ENCODE data around the gene PHEX.

The PHEX gene

GRCh38 chrX:22032084-22032483 is at the start of gene PHEX:
PHEX (plus strand) TSS chrX:22032325; CDS start chrX:22033006, 681 bp downstream.
- Histone ChIP-seq H3K9me3 (ENCODE audit: control insufficient read depth, insufficient read depth, low read depth, low read length) (no peaks in the 10 kb centered on the region; the same call in 1 of the 2 replicates), H3K9ac (ENCODE audit: low read length) (no peak within 1 kb of the TSS), H3K4me1 (ENCODE audit: control insufficient read depth, insufficient read depth, low read length) (peaks cover 14% of the 10 kb centered on the region), H3K27me3 (ENCODE audit: control insufficient read depth, insufficient read depth, low read length) (no peaks in the 10 kb centered on the region; the same call in 1 of the 2 replicates), H3K27ac (ENCODE audit: low read depth, low read length) (no peak within 1 kb of the TSS), H3K4me3 (ENCODE audit: low read depth, low read length) (no peak within 1 kb of the TSS), H3K36me3 (ENCODE audit: control insufficient read depth, insufficient read depth, low read length) (no peaks in the 10 kb centered on the region)

GRCh38 chrX:21985332-21985777 is 46.8 kb upstream of the PHEX start:
- H3K27me3 ChIP-seq (ENCODE audit: control insufficient read depth, insufficient read depth, low read length), result no peaks in the 10 kb centered on the region
- peaks cover 79% of the 10 kb centered on the region for H3K36me3 ChIP-seq (ENCODE audit: control insufficient read depth, insufficient read depth, low read length)

DNA sequence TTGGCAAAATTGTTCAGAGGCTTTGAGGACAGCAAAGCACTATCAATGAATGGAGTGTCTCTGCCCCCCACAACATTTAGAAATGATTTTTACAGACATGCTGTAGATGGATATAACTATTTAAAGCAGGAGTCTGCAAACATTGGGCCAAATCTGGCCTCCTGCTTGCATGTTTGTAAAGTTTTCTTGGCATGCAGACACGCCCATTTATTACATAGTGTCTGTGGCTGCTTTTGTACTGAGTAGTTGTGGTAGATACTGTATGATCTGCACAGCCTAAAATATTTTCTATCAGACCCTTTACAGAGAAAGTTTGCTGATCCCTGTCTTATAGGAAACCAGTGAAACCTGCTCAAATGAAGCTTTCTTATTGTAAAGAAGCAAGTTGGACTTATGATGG is 45.5 kb upstream of the PHEX start:
- Histone ChIP-seq H3K36me3 (ENCODE audit: control insufficient read depth, insufficient read depth, low read length) (peaks cover 81% of the 10 kb centered on the region), H3K9ac (ENCODE audit: low read length) (no peak overlapping the region), H3K4me1 (ENCODE audit: control insufficient read depth, insufficient read depth, low read length) (no peaks in the 10 kb centered on the region), H3K4me3 (ENCODE audit: low read depth, low read length) (no peak overlapping the region), H3K27me3 (ENCODE audit: control insufficient read depth, insufficient read depth, low read length) (no peaks in the 10 kb centered on the region), H3K27ac (ENCODE audit: low read depth, low read length) (no peak overlapping the region), H3K9me3 (ENCODE audit: control insufficient read depth, insufficient read depth, low read depth, low read length) (no peaks in the 10 kb centered on the region)

More at GRCh38 chrX:21985332-21985777, 46.8 kb upstream of the PHEX start:
- Histone ChIP-seq H3K4me3 (ENCODE audit: low read depth, low read length) (no peak overlapping the region), H3K27ac (ENCODE audit: low read depth, low read length) (no peak overlapping the region), H3K4me1 (ENCODE audit: control insufficient read depth, insufficient read depth, low read length) (no peaks in the 10 kb centered on the region), H3K9me3 (ENCODE audit: control insufficient read depth, insufficient read depth, low read depth, low read length) (no peaks in the 10 kb centered on the region), H3K9ac (ENCODE audit: low read length) (no peak overlapping the region)

DNA sequence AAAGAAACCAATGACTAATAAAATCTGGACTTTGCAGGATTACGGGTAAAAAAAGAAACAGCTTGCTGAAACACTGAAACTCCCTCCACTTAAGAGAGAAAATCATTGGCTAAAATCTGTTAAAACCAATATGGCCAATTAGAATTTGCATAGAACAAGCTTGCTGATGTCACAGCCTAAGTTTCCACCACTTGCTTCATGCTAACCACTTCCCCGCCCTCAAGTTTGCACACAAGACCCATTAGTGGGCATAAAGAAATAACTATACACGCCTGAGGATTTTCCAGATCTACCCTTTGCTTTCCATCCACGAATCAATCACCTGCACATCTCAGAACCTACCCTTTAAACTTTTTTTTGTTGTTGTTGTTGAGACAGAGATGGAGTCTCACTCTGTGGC is 42.7 kb upstream of the PHEX start:
- no peak overlapping the region for H3K27ac ChIP-seq (ENCODE audit: low read depth, low read length)
- peaks cover 9% of the 10 kb centered on the region; the same call in 1 of the 2 replicates for H3K4me1 ChIP-seq (ENCODE audit: control insufficient read depth, insufficient read depth, low read length)
- no peak overlapping the region for H3K4me3 ChIP-seq (ENCODE audit: low read depth, low read length)
- H3K27me3 ChIP-seq (ENCODE audit: control insufficient read depth, insufficient read depth, low read length), result no peaks in the 10 kb centered on the region; the same call in 1 of the 2 replicates
- no peak overlapping the region for H3K9ac ChIP-seq (ENCODE audit: low read length)
- no peaks in the 10 kb centered on the region for H3K9me3 ChIP-seq (ENCODE audit: control insufficient read depth, insufficient read depth, low read depth, low read length)
- peaks cover 93% of the 10 kb centered on the region for H3K36me3 ChIP-seq (ENCODE audit: control insufficient read depth, insufficient read depth, low read length)

- Histone ChIP-seq H3K9ac (ENCODE audit: low read length) (no peak overlapping the region), H3K4me3 (ENCODE audit: low read depth, low read length) (no peak overlapping the region), H3K36me3 (ENCODE audit: control insufficient read depth, insufficient read depth, low read length) (peaks cover 88% of the 10 kb centered on the region), H3K9me3 (ENCODE audit: control insufficient read depth, insufficient read depth, low read depth, low read length) (no peaks in the 10 kb centered on the region), H3K27ac (ENCODE audit: low read depth, low read length) (no peak overlapping the region), H3K4me1 (ENCODE audit: control insufficient read depth, insufficient read depth, low read length) (peaks cover 9% of the 10 kb centered on the region; the same call in 1 of the 2 replicates), H3K27me3 (ENCODE audit: control insufficient read depth, insufficient read depth, low read length) (no peaks in the 10 kb centered on the region; the same call in 1 of the 2 replicates)
Observed at GRCh38 chrX:21990832-21991231, 41.3 kb upstream of the PHEX start.

DNA sequence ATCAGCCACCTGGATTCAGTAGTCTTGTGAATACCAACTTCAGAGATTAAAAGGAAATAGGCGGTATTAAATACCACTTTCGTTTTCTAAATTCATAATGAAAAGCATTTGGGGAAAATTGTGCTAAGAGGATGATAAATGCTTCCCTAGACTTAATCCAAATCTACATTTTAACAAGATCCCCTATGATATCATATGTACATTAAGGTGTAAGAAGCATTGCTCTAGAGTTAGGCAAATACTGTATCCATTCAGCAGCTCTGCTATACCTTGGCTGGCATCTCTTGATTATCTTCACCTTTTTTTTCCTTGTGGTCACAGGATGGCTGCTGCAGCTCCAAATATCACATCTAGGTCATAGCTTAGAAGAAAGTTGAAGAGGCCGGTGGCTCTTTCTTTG is 40.6 kb upstream of the PHEX start:
- Histone ChIP-seq H3K4me1 (ENCODE audit: control insufficient read depth, insufficient read depth, low read length) (peaks cover 9% of the 10 kb centered on the region; the same call in 1 of the 2 replicates), H3K4me3 (ENCODE audit: low read depth, low read length) (no peak overlapping the region), H3K27ac (ENCODE audit: low read depth, low read length) (no peak overlapping the region), H3K27me3 (ENCODE audit: control insufficient read depth, insufficient read depth, low read length) (no peaks in the 10 kb centered on the region; the same call in 1 of the 2 replicates), H3K9me3 (ENCODE audit: control insufficient read depth, insufficient read depth, low read depth, low read length) (no peaks in the 10 kb centered on the region), H3K9ac (ENCODE audit: low read length) (no peak overlapping the region), H3K36me3 (ENCODE audit: control insufficient read depth, insufficient read depth, low read length) (peaks cover 85% of the 10 kb centered on the region)

DNA sequence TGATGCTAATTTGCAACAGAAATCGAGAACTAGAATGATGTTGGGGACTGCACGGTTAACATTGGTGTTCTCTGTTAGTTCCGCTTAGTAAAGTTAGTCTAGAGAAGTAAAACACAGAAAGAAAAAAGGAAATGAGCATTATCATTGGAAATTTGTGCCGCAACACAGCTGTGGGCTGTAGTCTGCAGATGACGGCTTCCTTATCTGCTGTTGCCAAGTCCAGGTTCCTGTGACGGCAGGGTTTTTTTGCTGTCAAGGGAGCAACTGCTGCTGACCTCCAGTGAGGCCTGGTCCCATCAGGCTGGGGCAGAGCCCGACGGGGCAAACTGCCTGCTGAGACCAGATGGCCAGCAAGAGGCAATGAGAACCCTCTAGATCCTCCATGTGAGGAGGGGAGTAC is 38.9 kb upstream of the PHEX start:
- Histone ChIP-seq H3K27ac (ENCODE audit: low read depth, low read length) (no peak overlapping the region), H3K4me3 (ENCODE audit: low read depth, low read length) (no peak overlapping the region), H3K36me3 (ENCODE audit: control insufficient read depth, insufficient read depth, low read length) (peaks cover 80% of the 10 kb centered on the region), H3K9ac (ENCODE audit: low read length) (no peak overlapping the region), H3K27me3 (ENCODE audit: control insufficient read depth, insufficient read depth, low read length) (no peaks in the 10 kb centered on the region; the same call in 1 of the 2 replicates), H3K4me1 (ENCODE audit: control insufficient read depth, insufficient read depth, low read length) (peaks cover 9% of the 10 kb centered on the region; the same call in 1 of the 2 replicates), H3K9me3 (ENCODE audit: control insufficient read depth, insufficient read depth, low read depth, low read length) (no peaks in the 10 kb centered on the region)

- no peaks in the 10 kb centered on the region; the same call in 1 of the 2 replicates for H3K27me3 ChIP-seq (ENCODE audit: control insufficient read depth, insufficient read depth, low read length)
- no peak overlapping the region for H3K27ac ChIP-seq (ENCODE audit: low read depth, low read length)
- H3K9ac ChIP-seq (ENCODE audit: low read length), result no peak overlapping the region
- peaks cover 50% of the 10 kb centered on the region for H3K36me3 ChIP-seq (ENCODE audit: control insufficient read depth, insufficient read depth, low read length)
- H3K9me3 ChIP-seq (ENCODE audit: control insufficient read depth, insufficient read depth, low read depth, low read length), result no peaks in the 10 kb centered on the region
- no peak overlapping the region for H3K4me3 ChIP-seq (ENCODE audit: low read depth, low read length)
- H3K4me1 ChIP-seq (ENCODE audit: control insufficient read depth, insufficient read depth, low read length), result peaks cover 9% of the 10 kb centered on the region; the same call in 1 of the 2 replicates
Observed at GRCh38 chrX:21996872-21997455, 35.2 kb upstream of the PHEX start.

DNA sequence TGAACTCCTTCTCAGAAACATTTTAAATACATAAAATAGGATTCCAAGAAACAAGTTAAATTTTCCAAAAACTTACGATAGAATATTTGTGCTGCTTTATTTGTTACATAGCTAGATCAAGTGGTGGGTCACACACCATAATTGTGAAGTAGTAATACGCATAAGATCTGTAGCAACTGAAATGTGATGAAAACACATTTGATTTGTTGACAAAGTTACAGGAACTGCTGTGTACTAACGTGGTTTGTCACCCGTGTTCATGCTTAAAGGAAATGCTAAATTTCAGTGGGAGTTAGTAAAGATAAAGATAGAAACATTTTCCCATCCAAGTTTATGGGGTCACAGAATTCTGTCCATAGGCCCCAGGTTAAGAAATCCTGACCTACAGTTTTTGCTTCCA is 34.1 kb upstream of the PHEX start:
- Histone ChIP-seq H3K9ac (ENCODE audit: low read length) (no peak overlapping the region), H3K9me3 (ENCODE audit: control insufficient read depth, insufficient read depth, low read depth, low read length) (no peaks in the 10 kb centered on the region), H3K36me3 (ENCODE audit: control insufficient read depth, insufficient read depth, low read length) (peaks cover 40% of the 10 kb centered on the region), H3K4me3 (ENCODE audit: low read depth, low read length) (no peak overlapping the region), H3K4me1 (ENCODE audit: control insufficient read depth, insufficient read depth, low read length) (peaks cover 9% of the 10 kb centered on the region; the same call in 1 of the 2 replicates), H3K27me3 (ENCODE audit: control insufficient read depth, insufficient read depth, low read length) (no peaks in the 10 kb centered on the region; the same call in 1 of the 2 replicates), H3K27ac (ENCODE audit: low read depth, low read length) (no peak overlapping the region)

GRCh38 chrX:22004866-22005265 is 27.3 kb upstream of the PHEX start:
- H3K4me3 ChIP-seq (ENCODE audit: low read depth, low read length), result no peak overlapping the region
- peaks cover 7% of the 10 kb centered on the region; the same call in 1 of the 2 replicates for H3K36me3 ChIP-seq (ENCODE audit: control insufficient read depth, insufficient read depth, low read length)
- H3K27me3 ChIP-seq (ENCODE audit: control insufficient read depth, insufficient read depth, low read length), result no peaks in the 10 kb centered on the region
- no peak overlapping the region for H3K27ac ChIP-seq (ENCODE audit: low read depth, low read length)
- no peak overlapping the region for H3K9ac ChIP-seq (ENCODE audit: low read length)
- H3K4me1 ChIP-seq (ENCODE audit: control insufficient read depth, insufficient read depth, low read length), result no peaks in the 10 kb centered on the region
- H3K9me3 ChIP-seq (ENCODE audit: control insufficient read depth, insufficient read depth, low read depth, low read length), result peaks cover 2% of the 10 kb centered on the region; the same call in 1 of the 2 replicates

GRCh38 chrX:22012051-22012450 is 20.1 kb upstream of the PHEX start:
- H3K36me3 ChIP-seq (ENCODE audit: control insufficient read depth, insufficient read depth, low read length), result peaks cover 2% of the 10 kb centered on the region; the same call in 1 of the 2 replicates
- H3K4me3 ChIP-seq (ENCODE audit: low read depth, low read length), result no peak overlapping the region
- H3K9me3 ChIP-seq (ENCODE audit: control insufficient read depth, insufficient read depth, low read depth, low read length), result peaks cover 5% of the 10 kb centered on the region; the same call in 1 of the 2 replicates

More at GRCh38 chrX:22012051-22012450, 20.1 kb upstream of the PHEX start:
- no peaks in the 10 kb centered on the region; the same call in 1 of the 2 replicates for H3K27me3 ChIP-seq (ENCODE audit: control insufficient read depth, insufficient read depth, low read length)
- no peaks in the 10 kb centered on the region for H3K4me1 ChIP-seq (ENCODE audit: control insufficient read depth, insufficient read depth, low read length)
- no peak overlapping the region for H3K9ac ChIP-seq (ENCODE audit: low read length)
- no peak overlapping the region for H3K27ac ChIP-seq (ENCODE audit: low read depth, low read length)
